HCT116 (cell line): ENCODE data around the gene ZNF837.

Experiments used
- EZH2 ChIP-seq: fragments of 200-600 bp; sonication (generic); IDR thresholded peaks from 2 replicates; pipeline ENCODE4 v1.6.1; 2017; ENCODE audit warnings: antibody characterized with exemption, mixed run types
- MAX ChIP-seq: IDR thresholded peaks from 2 replicates; pipeline ENCODE4 v1.6.1; 2012
- POLR2AphosphoS5 ChIP-seq: IDR thresholded peaks from 2 replicates; pipeline ENCODE4 v1.6.1; 2011; ENCODE audit warnings: mild to moderate bottlenecking, low read depth, low read length, moderate library complexity
- YY1 ChIP-seq: IDR thresholded peaks from 2 replicates; pipeline ENCODE4 v1.6.1; 2011; ENCODE audit warnings: low read length, low read depth, moderate library complexity, mild to moderate bottlenecking; ENCODE audit not compliant: insufficient replicate concordance; ENCODE audit errors: extremely low read depth
- ZFX ChIP-seq: fragments of 450-650 bp; IDR thresholded peaks from 2 replicates; pipeline ENCODE4 v1.6.1; 2017
- ZNF274 ChIP-seq: fragments of 200-500 bp; sonication (Bioruptor generic); IDR thresholded peaks from 2 replicates; pipeline ENCODE4 v1.6.1; 2014; ENCODE audit warnings: mild to moderate bottlenecking, low read depth, low read length, inconsistent platforms
- TF ChIP-seq, protein P1 (sequence below), 3 experiments: fragments of 200-600 bp in 1 of 3; sonication (generic) in 1 of 3; IDR thresholded peaks in 2 of 3; conservative IDR thresholded peaks in 1 of 3; 2 replicates each; pipeline ENCODE4 v1.5.1; 2012 to 2017; ENCODE audit warnings: low read depth in 2 of 3, low read length in 2 of 3, antibody characterized with exemption in 1 of 3, borderline replicate concordance in 1 of 3, control low read depth in 1 of 3, mild to moderate bottlenecking in 1 of 3, mixed read lengths in 1 of 3, mixed run types in 1 of 3, moderate library complexity in 1 of 3; ENCODE audit not compliant: insufficient read depth in 1 of 3

DNA sequence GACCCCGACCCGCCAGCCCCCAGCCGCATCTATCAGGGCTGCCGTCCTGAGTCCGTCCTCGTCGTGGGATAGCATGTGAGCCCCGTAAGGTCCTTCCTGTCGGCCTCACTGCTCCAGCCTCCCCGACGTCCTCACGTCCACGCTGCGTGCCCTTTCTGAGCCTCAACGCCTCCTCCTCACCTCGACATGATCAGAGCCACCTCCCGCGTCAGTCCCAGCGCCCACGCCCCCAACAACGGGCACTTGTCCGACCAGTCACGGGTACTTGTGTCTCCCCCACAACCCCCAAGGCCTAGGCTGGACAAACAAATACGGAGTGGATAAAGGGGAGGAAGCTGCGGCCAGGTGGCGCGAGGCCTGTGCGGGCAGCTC lies 18.9 kb downstream of the ZNF837 start:
- TF ChIP-seq EZH2 = no peak
- TF ChIP-seq, protein P1, sequence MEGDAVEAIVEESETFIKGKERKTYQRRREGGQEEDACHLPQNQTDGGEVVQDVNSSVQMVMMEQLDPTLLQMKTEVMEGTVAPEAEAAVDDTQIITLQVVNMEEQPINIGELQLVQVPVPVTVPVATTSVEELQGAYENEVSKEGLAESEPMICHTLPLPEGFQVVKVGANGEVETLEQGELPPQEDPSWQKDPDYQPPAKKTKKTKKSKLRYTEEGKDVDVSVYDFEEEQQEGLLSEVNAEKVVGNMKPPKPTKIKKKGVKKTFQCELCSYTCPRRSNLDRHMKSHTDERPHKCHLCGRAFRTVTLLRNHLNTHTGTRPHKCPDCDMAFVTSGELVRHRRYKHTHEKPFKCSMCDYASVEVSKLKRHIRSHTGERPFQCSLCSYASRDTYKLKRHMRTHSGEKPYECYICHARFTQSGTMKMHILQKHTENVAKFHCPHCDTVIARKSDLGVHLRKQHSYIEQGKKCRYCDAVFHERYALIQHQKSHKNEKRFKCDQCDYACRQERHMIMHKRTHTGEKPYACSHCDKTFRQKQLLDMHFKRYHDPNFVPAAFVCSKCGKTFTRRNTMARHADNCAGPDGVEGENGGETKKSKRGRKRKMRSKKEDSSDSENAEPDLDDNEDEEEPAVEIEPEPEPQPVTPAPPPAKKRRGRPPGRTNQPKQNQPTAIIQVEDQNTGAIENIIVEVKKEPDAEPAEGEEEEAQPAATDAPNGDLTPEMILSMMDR (IDR thresholded peaks at IDR 0.05 in 2 of 3, conservative IDR thresholded peaks at IDR 0.05 in 1 of 3; ENCODE audit: borderline replicate concordance in 1 of 3, insufficient read depth in 1 of 3, low read depth in 2 of 3, low read length in 2 of 3) = no peak
- TF ChIP-seq ZFX = no peak
- no peak for TF ChIP-seq POLR2AphosphoS5
- peak; percentile 71 for TF ChIP-seq MAX
- TF ChIP-seq ZNF274 = no peak
- TF ChIP-seq YY1 = no peak
